LNCAP (cell line): ENCODE measurements around the gene C17orf50.

ENCODE experiments used
- CTCF ChIP-seq: fragments of 450-650 bp; IDR thresholded peaks from 2 replicates; pipeline ENCODE4 v1.5.1; 2017; ENCODE audit warnings: mild to moderate bottlenecking

The C17orf50 gene

GRCh38 chr17:35743626-35744328 lies 16.9 kb upstream of the C17orf50 start:
- no peak for TF ChIP-seq CTCF

- no peak for TF ChIP-seq CTCF
Observed at GRCh38 chr17:35744830-35745229, 15.9 kb upstream of the C17orf50 start.

GRCh38 chr17:35745246-35745645 lies 15.4 kb upstream of the C17orf50 start:
- TF ChIP-seq CTCF, result no peak

- TF ChIP-seq CTCF, result no peak
Observed at GRCh38 chr17:35745749-35746320, 14.9 kb upstream of the C17orf50 start.

- TF ChIP-seq CTCF, result peak; percentile 77
Observed at GRCh38 chr17:35747540-35748017, 13.1 kb upstream of the C17orf50 start.

- no peak for TF ChIP-seq CTCF
Observed at GRCh38 chr17:35748341-35748841, 12.3 kb upstream of the C17orf50 start.

GRCh38 chr17:35748979-35749378 lies 11.7 kb upstream of the C17orf50 start:
- TF ChIP-seq CTCF, result no peak
